Lower leg skin (tissue), 4 donors: Measurements from ENCODE around the gene CALU. TPM values are rescaled to one million over a fixed set of nuclear protein-coding genes. Genes with fewer than 3 reads are reported as not detected.

Source experiments
- DNase-seq, 2 donors: peaks; one replicate each; pipeline ENCODE4 v3.0.0-alpha.2; 2019; ENCODE audit warnings: low spot score in 2 of 2
- H3K4me3 ChIP-seq: fragments of 200-600 bp; sonication (generic); 2 replicates; pipeline ENCODE4 v1.5.1; 2017; ENCODE audit warnings: mild to moderate bottlenecking, low read depth; ENCODE audit not compliant: poor library complexity, severe bottlenecking
- POLR2A ChIP-seq, 2 donors: fragments of 450-650 bp; IDR thresholded peaks; one replicate each; pipeline ENCODE4 v1.6.1; 2016 to 2017; ENCODE audit warnings: antibody characterized with exemption in 2 of 2, mild to moderate bottlenecking in 1 of 2, moderate library complexity in 1 of 2
- WGBS, 2 donors: methylation state at CpG; one replicate each; pipeline ENCODE4 v1.1.5; 2018; 5-methylcytosine and 5-hydroxymethylcytosine counted together
- intact Hi-C: fragments of 100-400 bp; cut with DNase I; formaldehyde crosslinking; loops from one replicate; pipeline ENCODE4 v1.15.0; 2023; ENCODE audit warnings: low total_unique reads
- total RNA-seq, 4 donors: library from RNA; depleted of rRNA; stranded (reverse); fragments of >200 nt; gene quantifications; one replicate each; pipeline ENCODE4 v1.1.0, GENCODE V29; 2016
- TF ChIP-seq, protein P1 (sequence below), 3 donors: fragments of 450-650 bp; IDR thresholded peaks; one replicate each; pipeline ENCODE4 v1.5.1; 2016; ENCODE audit warnings: antibody characterized with exemption in 3 of 3, mild to moderate bottlenecking in 3 of 3, moderate library complexity in 2 of 3

CALU gene
- total RNA-seq, 4 donors from 2014 or later = 22.7 to 53.8 (median 30.8) TPM

DNA sequence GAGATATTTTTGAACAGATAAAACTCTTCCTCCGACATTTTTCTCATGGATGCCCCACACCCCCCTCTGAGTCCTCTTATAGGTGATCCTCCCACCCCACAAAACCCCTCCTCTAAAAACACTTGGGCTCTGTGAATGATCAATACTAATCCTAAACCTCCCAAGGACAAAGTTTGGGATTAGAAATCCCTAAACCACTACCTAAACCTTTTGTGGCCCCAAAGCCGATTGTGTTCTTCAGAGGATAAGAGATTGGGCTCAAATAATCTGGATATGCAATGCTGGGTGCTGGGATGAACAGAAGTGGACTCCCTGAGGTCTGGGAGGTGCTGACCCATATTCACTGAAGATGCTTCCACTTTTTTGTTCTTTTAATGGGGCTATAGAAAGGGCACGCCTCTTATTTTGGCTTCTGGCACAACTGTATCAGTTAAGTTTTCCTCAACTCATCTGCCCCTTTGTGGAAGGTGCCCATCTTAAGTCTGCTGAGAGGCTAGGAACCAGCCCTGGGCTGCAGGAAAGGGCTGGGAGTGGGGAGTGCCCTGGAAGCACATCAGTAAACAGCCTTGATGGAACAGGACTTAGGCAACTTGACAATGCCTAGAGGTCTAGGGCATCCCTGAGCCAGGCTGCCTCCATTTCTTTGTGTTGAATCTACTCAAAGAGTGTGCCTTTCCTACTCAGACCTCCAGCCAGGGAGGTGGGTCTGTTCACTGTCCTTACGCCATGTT is 36.8 kb downstream of the CALU start, which contains the start of gene OPN1SW:
Gene OPN1SW (minus strand): TSS at position 51 of the 731 bp plus-strand sequence. CDS start 13 bp downstream, at position 38.
- no peak for DNase-seq
- no peak within 1 kb of the TSS for H3K4me3 ChIP-seq
- intact Hi-C loops = no loop called here
- TF ChIP-seq POLR2A (IDR thresholded peaks at IDR 0.05) = no peak
- TF ChIP-seq, protein P1, sequence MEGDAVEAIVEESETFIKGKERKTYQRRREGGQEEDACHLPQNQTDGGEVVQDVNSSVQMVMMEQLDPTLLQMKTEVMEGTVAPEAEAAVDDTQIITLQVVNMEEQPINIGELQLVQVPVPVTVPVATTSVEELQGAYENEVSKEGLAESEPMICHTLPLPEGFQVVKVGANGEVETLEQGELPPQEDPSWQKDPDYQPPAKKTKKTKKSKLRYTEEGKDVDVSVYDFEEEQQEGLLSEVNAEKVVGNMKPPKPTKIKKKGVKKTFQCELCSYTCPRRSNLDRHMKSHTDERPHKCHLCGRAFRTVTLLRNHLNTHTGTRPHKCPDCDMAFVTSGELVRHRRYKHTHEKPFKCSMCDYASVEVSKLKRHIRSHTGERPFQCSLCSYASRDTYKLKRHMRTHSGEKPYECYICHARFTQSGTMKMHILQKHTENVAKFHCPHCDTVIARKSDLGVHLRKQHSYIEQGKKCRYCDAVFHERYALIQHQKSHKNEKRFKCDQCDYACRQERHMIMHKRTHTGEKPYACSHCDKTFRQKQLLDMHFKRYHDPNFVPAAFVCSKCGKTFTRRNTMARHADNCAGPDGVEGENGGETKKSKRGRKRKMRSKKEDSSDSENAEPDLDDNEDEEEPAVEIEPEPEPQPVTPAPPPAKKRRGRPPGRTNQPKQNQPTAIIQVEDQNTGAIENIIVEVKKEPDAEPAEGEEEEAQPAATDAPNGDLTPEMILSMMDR (IDR thresholded peaks at IDR 0.05) = no peak
- 92 to 100% methylated on average over 4 of the region's 4 CpGs for WGBS, 2 donors

DNA sequence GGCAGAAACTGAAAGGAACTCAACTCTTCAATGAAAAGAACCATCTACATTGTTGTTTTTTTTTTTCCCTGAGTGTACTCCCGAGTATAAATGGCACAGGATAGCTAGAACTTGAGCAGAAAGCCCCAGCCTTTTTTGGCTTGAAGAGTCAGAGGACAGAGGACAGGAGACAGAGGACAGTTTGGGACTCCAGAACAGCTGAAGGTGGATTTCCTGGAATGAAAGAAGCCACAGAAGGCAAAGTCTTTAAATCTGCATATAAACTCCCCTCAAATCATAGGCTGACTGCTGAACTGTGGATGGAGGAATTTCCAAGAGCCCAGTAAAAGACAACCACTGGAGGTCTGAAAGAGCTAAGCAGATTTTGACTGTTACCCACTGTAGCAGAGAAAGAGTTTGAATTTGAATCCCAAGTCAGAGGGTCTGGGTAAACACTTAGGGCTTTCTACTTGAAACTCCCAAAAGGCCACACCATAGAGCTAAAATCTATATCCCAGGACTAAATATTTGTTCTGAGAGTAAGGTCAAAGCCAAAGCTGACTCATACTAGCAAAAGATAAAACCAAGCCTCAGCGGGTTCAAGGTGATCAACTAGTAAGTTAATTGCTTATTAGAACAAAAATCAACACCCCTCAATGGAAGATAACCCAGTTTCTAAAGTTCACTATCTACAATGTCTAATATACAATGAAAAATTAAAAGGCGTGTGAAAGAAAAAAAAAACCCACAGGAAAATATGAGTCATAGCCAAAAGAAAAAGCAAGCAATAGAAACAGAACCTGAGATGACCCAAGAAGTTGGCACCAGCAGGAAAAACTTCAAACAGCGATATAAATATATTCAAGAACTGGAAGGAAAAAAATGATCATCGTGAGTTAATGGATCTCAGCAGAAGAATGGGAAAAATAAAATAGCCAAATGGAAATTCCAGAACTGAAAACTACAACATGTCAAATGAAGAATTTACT is 38.3 kb downstream of the CALU start:
- H3K4me3 ChIP-seq = no peak overlapping the region
- intact Hi-C loops = no loop called here
- TF ChIP-seq, protein P1 (IDR thresholded peaks at IDR 0.05) = no peak
- no peak for TF ChIP-seq POLR2A (IDR thresholded peaks at IDR 0.05)
- 65 to 66% methylated on average over 5 of the region's 5 CpGs for WGBS, 2 donors
- no peak for DNase-seq

- peak in 1 of 2 donors; percentile 53 for DNase-seq
- intact Hi-C loops = no loop called here
- no peak overlapping the region for H3K4me3 ChIP-seq
- 96 to 100% methylated on average over 3 to 5 of the region's 5 CpGs for WGBS, 2 donors
- no peak for TF ChIP-seq POLR2A (IDR thresholded peaks at IDR 0.05)
- TF ChIP-seq, protein P1 (IDR thresholded peaks at IDR 0.05) = no peak
These were observed 39.8 kb downstream of the CALU start for GRCh38 chr7:128778946-128779345.

DNA sequence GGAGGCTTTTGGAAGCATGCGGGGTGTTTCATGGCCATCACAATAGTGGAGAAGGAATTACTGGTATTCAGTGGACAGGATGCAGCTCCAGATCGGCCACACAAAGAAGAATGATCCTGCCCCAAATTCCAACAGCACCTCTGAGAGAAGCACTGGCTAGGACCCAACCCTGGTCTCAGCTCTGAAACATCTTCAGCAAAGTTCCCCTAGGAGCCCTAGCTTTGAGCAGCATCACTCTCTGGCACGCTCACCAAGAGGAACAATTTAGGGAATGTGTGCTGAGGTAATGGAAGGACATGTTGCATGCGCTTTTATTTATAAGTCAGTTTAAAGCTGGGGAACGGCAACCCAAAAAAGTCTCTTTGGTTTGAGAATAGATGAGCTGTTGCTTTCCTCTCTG is 42.0 kb downstream of the CALU start:
- intact Hi-C loops = no loop called here
- TF ChIP-seq, protein P1 (IDR thresholded peaks at IDR 0.05) = no peak
- TF ChIP-seq POLR2A (IDR thresholded peaks at IDR 0.05) = no peak

DNA sequence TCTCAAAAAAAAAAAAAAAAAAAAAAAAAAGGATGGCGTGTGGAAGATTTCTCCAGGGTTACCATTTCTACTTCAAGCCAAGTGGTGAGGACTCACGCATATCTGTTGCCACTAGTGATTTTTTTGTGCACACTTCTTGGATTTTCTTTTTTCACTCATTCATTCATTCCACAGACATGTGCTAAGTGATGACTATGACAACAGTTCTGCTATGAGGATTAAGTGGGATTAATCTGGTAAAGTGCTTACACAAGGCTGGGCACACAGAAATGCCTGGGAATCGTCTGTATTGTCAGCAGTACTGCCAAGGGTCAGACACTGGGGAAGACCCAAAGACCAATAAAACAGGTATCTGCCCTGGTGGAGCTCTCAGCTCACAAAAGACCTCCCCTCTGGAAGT is 42.7 kb downstream of the CALU start:
- peak in 1 of 2 donors; percentile 26 for DNase-seq

More for the DNA sequence above, 42.0 kb downstream of the CALU start:
- WGBS, 2 donors = 73 to 77% methylated on average over 5 of the region's 5 CpGs
- peak in 1 of 2 donors; percentile 65 for DNase-seq
- no peak overlapping the region for H3K4me3 ChIP-seq

More for the DNA sequence above, 42.7 kb downstream of the CALU start:
- intact Hi-C loops = no loop called here
- WGBS, 2 donors = 55 to 68% methylated on average over 3 of the region's 3 CpGs
- H3K4me3 ChIP-seq = no peak overlapping the region
- TF ChIP-seq, protein P1 (IDR thresholded peaks at IDR 0.05) = no peak
- no peak for TF ChIP-seq POLR2A (IDR thresholded peaks at IDR 0.05)
